ENCODE measurements around the gene ZAP70.

ZAP70 gene

DNA sequence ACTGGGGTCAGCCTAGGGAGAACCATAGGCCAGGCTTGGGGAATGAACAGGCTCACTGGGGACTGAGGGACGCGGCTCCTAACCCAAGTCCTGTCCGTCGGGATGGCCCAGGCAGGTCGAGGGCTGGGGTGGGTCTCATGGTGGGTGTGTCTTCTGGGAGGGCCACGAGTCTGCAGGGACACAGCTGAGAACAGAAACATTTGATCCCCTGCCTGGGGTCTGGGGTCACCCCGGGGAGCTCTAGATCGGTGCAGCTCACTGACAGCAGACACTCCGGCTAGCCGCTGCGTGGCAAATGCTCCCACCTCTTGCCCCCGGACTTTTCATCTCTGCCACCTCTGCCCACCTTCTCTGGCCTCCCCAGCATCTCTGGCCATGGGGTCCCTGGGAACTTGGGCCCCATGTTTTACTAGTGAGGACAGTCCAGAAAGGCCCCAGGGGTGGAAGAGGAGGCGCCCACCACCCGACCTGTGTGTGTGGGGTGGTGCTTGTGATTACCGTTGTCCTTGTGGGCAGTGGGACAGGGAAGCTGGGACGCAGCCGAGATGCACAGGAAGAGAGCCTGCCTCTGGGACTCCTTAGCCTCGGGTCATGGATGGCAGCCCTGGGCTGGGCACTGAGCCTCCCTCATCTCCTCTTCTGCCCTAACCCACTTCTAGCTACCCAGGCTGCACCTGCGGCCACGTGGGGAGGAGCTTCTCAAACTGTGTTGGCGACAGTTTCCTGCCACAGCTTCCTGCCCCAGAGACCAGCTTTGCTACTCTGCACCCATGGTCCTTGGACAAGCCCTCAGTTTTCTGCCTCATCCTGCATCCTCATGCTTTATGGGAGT lies 4.9 kb downstream of the ZAP70 start:
- DNase-seq: no peak

DNA sequence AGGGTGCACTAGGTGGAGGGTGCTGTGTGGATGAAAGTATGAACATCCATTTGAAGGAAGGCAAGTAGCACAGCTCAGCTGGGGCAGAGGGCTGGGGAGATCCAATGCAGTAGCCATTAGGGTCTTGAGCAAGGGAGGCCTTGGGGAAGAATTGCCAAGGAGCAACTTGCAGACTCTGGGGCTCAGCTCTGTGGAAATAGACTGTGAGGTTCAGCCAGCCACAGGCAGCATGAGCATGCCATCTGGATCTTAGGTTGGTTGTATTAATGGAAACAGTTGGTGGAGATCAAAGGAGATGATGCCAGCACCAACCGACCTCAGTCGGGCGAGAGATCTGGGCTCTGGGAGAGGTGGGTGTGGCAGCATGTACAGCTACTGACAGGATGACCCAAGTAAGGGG lies 5.6 kb downstream of the ZAP70 start:
- DNase-seq: no peak

DNA sequence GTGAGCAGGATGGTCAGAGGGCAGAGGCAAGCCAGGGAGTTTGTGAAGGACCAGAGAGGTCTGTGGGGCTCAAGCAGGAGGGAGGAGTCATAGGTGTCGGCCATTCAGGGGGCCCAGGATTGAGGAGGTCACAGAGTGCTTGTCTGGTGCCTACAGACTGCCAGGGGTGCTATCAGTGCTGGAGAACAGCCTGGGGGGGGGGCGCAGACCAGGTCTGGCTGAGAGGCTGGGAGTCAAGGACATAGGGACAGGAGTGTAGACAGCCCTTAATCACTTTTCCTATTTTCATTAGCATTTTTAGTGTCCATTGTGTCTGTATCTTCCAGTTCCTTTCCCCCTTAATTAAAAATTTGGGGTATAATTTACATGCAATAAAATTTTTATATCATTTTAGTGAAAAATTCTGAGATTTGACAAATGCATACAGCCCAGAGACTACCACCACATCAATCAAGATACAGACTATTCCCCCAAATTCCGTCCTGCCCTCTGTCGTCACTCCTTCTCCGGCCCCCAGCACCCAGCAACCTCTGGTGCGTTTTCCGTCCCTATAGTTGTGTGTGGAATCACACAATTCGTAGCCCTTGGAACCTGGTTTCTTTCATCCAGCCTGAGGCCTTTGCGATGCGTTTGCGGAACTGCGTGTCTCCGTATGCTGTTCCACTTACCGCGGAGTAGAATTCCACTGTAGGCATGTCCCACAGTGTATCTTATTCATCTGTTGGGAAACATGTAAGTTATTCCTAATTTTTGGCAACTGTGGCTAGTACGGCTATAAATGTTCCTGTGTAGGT lies 6.2 kb downstream of the ZAP70 start:
- no peak for DNase-seq

DNA sequence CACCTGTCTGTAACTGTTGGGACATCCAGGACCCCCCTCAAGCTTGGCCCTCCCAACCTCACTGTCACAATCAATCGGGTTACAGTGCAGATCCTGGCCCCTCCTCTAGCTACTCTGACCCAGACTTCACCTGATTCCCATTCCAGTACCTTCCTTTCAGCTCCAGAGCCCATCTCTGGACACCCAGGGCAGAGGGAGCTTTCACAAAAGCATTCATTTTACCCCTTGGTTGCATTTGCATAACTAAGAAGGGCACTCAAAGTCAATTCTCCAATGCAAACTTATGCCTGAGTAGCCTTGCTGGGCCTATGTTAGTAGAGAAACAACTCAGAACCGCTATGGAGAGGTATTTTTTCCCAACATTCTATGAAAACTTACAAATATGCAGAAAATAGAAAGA lies 7.4 kb downstream of the ZAP70 start:
- no peak for DNase-seq

DNA sequence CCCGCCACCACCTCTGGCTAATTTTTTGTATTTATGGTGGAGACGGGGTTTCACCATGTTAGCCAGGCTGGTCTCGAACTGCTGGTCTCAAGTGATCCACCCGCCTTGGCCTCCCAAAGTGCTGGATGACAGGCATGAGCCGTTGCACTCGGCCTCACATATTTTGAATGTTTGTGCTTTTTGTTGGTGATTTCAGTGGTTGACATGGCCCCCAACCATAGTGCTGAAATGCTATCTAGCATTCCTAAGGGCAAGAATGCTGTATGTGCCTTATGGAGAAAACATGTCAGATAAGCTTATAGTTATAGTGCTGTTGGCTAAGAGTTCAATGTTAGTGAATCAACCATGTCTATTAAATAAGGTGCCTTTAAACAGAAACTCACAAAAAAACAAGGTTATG lies 8.9 kb downstream of the ZAP70 start:
- no peak for DNase-seq

DNA sequence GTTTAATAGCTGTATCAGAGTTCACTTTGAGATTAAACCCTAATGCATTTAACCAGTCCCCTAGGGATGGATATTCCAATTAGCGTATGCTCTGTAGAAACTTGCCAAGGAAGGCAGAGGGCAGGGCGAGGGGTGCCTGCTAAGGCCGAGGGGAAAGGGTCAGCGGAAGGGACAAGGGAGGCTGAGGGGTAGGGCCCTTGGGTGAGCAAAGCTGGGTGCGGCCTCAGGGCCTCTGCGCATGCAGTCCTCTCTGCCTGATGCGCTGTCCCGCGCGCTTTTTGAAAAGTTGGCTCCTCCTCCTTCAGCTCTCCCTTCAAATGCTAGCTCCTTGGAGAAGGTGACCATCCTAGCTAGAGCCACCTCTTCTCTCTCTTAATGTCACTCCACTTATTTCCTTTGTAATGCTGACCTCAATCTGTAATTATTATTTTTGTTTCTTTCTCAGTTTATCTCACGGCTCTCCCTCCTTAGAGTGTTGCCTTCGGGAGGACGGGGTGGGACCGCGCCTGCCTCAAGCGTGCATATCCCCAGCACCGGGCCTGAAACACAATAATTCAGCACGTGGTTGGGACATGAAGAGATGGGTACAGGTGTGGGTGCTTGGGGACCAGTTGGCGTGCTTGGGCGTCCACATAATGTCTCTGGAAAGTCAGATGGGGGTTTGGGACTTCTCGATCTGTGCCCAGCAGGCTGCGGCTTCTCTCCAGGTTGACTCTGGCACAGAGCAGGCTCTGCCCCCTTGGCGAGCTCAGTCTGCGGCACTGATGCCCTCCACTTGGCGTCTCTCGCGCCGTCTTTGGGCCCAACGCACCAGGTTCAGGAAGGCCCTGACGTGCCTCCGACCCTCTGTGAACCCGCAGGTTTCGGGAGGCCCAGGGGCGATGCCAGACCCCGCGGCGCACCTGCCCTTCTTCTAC lies 10.0 kb downstream of the ZAP70 start:
- DNase-seq: no peak

DNA sequence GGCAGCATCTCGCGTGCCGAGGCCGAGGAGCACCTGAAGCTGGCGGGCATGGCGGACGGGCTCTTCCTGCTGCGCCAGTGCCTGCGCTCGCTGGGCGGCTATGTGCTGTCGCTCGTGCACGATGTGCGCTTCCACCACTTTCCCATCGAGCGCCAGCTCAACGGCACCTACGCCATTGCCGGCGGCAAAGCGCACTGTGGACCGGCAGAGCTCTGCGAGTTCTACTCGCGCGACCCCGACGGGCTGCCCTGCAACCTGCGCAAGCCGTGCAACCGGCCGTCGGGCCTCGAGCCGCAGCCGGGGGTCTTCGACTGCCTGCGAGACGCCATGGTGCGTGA lies 10.7 kb downstream of the ZAP70 start:
- no peak for DNase-seq

DNA sequence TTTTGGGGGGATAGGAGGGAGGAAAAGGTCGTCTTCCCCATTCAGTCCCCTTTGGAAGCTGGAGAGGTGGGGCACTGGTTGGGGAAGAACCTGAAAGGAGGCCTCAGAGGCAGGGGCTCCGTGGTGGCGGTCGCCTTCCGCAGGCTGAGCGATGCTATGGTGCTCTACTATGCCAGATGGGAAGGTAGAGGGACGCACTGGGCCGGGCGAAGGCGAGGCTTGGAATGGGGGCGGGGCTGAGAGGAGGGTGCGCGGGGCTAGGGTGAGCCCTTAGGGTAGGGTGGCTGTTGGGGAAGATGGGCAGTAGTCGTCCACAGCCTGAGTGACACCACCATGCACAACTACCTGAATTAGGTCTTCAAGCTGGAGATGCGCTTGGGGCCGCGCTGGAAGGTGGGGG lies 11.1 kb downstream of the ZAP70 start:
- no peak for DNase-seq

DNA sequence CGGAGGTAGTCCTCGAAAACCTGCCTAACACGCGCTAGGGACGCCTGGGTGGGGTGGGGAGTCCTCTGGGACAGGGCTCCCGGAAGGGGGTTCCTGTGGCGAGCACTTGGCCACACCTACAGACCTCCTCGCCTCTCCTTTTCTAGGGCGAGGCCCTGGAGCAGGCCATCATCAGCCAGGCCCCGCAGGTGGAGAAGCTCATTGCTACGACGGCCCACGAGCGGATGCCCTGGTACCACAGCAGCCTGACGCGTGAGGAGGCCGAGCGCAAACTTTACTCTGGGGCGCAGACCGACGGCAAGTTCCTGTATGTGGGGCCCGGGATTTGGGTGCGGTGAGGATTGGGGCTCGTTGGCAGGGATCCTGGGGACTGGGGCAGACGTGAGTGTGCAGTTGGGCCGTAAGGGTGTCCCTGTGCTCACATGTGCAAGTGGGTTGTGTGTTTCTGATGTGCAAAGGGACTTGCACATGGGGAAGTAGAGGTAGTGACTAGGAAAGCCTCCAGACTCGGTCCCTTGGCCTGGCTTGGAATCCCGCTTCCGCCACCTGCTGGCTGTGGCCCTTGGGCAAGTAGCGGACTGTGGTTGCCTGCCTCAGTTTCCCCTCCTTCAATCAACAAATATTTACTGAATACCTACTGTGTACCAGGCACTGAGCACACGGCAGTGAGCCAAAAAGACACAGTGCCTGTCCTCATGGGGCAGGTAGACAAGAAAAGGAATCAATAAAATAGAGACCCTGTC lies 11.7 kb downstream of the ZAP70 start:
- DNase-seq: no peak

DNA sequence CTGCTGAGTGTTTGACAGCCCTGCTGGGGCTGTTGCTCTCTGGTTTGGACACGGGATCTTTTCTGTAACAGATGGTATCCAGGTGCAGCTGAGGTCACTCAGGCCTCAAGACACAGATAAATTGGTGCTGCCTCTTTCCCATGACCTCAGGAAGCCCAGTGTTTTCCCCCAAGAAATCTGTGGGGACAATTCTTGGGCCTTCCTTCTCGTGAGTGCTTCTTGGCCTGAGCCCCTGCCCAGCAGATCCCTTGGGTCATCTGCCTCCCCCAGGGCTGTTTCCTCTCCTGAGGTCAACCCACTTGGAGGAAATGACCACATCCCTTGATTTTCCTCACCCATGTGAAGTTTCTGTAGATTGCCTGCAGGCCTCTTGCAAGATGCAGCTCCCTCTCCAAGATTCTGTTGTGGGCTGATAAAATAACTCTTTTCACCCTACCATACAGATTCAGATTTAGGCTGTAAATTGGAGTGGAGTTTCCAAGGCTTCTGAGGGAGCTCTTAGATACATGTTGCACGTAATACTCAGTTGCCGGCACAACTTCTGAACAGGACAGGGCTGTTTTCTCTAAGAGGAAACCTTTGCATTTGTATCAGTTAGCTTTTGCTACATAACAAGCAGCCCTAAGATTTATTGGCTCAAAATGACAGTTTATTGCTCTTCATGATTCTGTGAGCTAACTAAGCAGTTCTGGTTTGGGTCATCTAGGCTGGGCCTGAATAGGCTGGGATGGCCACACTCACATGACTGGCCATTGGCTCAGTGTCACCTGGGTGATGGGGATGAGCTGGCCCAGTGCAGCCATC lies 13.1 kb downstream of the ZAP70 start:
- DNase-seq: no peak

DNA sequence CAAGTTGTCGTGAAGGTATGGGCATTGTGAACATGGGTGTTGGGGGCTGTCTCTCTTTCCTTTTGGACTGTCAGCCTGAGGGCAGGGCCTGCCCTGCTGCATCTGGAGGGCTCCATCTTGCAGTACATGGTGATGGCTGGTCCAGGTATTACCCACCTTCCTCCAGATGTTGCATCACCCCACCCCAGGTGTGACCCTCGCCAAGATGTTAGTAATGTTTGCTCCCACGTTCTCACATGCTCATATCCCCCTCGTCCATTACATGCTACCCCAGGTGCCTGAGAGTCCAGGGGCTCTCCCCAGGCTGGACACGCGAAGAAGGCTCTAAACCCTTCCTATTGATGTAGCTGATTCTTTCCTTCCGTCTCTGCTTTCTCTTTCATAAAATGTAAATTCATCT lies 13.9 kb downstream of the ZAP70 start:
- no peak for DNase-seq

DNA sequence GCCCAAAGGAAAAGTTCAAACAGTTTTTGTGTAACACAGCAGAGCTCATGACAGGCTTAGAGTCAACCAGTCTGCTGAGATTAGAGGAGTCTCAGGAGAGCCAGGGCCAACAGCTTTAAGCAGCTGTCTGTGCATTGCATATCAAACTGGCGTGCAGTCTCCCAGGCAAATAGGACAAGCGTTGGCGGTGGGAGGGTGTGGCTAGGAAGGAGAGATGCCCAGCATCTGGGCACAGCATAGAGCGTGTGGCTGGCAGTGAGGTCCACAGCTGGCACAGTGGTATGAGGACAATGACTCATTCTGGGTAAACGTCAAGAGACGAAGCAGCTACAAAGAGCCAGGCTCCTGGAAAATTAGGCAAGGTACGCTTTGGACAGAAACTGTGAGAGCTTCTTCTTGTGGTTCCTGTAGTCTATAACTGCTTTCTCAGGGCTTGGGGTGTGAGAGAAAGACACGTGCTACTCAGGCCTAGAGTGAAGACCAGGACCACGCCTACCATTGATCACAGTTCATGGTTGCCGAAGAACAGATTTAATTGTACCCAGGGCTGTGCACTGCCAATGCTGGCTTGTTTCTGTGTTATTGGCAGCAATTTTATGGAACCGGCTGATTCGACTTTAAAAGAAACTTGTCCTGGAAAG lies 14.8 kb downstream of the ZAP70 start:
- no peak for DNase-seq

DNA sequence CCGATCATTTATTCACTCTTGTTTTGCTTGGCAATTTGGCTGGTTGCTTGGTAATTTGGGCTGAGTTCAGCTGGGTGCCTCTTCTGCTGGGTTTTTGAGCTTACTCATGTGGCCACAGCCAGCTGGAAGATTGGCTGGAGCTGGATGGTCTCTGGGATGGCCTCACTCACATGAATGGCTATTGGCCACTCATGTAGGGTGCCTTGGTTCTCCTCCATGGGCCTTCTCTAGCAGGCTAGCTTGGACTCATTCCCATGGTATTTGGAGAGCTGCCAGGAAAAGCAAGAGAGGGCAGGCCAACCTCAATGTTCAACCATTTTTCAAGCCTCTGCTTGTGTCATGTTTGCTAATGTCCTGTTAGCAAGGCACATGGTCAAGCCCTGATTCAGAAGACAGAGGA lies 16.9 kb downstream of the ZAP70 start:
- no peak for DNase-seq

DNA sequence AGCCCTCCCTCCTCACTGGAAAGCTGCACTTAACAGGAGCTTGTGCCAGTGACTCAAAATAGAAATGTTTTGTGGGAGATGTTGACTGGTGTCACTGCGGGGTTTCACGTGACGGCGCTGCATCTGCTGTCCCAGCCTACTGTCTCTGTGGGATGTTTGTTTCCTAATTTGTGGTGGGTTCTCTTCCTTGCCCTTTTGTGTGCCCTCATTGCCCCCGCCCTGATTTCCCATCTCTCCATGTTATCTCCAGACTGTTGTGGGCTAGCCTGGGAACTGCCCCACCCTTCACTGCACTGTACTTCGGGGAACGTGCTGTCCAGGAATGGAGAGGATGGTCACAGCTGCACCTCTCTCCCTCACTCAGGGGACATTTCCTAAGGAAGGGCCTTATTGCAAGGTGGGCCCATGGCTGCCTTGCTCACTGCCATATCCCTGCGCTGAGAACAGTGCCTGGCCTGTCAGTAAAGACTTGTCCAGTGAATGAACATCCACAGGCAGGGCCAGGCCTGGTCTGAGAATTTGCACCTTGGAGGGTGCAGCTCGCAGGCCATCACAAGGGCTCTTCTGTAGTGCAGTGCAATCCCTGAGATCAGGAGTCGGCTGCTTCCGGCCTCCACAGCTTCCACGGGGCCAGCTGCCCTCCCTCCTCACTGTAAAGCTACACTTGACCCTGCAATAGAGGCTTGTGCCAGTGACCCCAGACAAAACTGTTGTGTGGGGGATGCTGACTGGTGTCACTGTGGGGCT lies 18.1 kb downstream of the ZAP70 start:
- no peak for DNase-seq

DNA sequence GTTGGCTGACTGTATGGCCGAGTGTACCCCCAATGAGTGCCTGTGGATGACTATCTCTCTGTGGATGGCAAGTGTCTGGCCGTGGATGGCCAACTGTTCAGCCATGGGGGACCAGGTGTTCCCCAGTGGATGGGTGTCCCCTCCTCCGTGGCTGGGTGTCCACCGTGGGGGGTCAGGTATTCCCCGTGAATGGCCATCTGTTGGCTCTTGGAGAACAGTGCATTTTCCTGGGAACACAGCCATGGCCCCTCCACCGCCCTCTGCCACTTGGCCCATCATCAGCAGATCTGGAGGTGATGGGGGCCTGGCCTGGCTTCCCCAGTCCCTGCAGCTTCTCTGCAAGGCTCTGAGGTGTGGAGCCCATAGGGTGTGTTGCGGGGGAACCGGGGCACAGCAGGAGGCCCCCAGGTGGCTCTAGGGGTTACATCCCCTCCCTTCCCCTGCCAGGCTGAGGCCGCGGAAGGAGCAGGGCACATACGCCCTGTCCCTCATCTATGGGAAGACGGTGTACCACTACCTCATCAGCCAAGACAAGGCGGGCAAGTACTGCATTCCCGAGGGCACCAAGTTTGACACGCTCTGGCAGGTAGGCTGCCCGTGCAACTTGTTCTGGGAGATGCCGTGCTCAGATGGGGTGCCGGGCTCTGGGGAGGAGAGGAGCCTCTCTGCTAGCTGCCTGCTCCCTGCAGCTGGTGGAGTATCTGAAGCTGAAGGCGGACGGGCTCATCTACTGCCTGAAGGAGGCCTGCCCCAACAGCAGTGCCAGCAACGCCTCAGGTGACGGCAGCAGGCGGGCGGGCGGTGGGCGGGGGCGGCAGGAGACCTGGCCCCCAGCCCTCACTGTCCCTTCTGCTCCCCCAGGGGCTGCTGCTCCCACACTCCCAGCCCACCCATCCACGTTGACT lies 19.3 kb downstream of the ZAP70 start:
- DNase-seq: no peak

DNA sequence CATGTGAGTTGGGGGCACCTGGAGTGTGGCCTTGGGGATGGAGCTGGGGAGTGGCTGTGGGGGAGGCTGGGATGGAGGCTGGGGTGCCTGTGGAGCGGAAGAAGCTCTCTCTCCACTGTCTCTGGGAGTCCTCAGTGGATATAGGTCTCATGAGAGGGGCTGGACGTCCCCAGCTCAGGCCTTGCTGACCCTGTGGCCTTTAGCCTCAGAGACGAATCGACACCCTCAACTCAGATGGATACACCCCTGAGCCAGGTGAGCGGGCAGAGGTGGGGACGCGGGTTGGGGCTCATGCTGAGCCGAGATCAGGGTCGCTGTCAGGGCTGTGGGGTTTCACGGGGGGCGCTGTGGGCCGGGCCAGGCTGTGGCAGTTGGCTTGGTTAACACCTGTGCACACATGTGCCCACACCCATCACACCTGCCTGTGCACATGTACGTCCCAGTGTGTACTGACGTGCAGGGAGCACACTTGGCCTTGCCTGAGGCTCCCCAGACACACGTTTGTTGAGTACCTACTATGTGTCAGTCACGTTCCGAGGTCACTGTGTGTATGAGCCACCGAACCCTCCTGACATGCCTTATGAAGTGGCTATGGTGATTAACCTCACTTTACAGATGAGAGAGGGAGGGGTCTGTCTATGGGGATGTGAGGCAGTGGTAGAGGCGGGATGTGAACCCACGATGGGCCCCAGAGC lies 20.1 kb downstream of the ZAP70 start:
- DNase-seq: no peak

DNA sequence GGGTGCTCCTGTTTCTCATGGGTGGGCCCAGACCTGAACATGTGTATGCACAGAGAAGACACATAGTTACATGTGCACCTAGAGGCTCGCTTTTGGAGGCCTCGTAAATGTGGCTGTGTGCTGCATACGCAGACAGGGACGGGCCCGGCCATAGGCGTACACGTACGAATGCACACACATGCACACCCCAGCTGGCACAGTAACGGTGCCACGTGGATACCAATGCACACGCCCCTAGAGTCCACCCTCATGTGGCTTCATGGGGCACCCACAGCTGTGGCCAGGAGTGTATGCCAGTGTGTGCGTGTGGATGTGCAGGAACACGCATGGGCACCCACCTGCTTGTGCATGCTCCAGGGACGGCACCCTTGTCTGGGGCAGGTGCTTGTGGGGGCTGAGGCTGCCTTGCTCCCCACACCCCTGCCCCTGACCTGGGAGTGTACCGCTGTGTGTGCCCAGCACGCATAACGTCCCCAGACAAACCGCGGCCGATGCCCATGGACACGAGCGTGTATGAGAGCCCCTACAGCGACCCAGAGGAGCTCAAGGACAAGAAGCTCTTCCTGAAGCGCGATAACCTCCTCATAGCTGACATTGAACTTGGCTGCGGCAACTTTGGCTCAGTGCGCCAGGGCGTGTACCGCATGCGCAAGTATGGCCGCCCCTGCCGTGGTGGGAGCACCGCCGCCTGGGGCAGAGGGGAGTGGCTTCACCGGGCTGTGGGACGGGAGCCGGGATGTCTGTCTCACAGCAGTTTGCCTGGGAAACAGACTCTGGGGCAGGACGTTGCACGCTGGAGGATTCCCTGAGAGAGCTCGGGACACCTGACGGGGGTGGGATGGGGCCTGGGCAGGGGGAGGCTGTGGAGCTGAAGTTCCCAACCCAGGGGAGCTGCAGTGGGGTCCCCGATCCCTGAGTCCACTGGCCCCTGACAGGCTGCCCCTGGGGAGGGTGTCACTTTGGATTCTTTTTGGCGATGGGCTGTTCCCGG lies 21.0 kb downstream of the ZAP70 start:
- DNase-seq: no peak

DNA sequence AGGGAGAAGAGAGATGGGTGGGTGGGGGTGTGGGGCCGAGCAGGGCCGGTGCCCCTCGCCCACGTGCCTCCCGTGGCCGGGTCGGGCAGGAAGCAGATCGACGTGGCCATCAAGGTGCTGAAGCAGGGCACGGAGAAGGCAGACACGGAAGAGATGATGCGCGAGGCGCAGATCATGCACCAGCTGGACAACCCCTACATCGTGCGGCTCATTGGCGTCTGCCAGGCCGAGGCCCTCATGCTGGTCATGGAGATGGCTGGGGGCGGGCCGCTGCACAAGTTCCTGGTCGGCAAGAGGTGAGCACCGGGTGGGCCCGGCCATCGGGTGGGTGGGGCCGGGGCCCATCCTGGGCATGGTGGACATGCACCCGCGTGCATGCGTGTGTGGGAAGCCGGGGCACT lies 21.8 kb downstream of the ZAP70 start:
- DNase-seq: no peak
